Measurements from ENCODE around the gene CD300C. TPM values are rescaled to one million over a fixed set of nuclear protein-coding genes. Genes with fewer than 3 reads are reported as not detected.

Gene CD300C
- total RNA-seq, 1 experiment from 2014 or later: not detected

DNA sequence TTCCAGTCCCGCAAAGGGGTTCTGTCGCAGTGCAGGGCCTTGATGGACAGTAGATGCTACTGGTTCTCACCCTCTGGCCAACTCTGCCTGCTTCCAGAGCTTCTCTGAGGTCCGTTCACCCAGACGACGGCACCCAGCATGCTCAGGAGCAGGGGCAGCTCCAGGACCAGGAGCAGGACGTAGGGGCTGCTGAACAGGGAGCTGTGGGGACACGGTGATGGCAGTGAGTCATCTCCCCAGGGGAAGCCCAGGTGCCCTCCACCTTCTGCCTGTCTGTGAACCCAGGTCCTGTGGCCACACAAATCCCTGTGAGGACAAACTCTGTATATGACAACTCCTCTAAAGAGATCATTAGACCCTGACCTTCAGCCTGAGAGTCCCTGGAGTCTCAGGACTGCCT, 3.4 kb upstream of the CD300C start:
- Mint-ChIP-seq H3K9me3 (no peaks in the 10 kb centered on the region), H3K4me3 (no peak overlapping the region), H3K27me3 (ENCODE audit: low read depth) (peaks cover 8% of the 10 kb centered on the region), H3K4me1 (no peaks in the 10 kb centered on the region), H3K27ac (no peak overlapping the region), H3K36me3 (no peaks in the 10 kb centered on the region)
- CTCF ChIA-PET: interaction anchor here (1.0 kb wide), 2 partner anchors 17 to 170 kb away, joined by 3 read pairs; no protein-coding TSS in a partner anchor
- ATAC-seq (no peak), DNase-seq (ENCODE audit: low spot score) (no peak)
- POLR2A ChIA-PET: no interaction called here
- TF ChIP-seq, protein P1, sequence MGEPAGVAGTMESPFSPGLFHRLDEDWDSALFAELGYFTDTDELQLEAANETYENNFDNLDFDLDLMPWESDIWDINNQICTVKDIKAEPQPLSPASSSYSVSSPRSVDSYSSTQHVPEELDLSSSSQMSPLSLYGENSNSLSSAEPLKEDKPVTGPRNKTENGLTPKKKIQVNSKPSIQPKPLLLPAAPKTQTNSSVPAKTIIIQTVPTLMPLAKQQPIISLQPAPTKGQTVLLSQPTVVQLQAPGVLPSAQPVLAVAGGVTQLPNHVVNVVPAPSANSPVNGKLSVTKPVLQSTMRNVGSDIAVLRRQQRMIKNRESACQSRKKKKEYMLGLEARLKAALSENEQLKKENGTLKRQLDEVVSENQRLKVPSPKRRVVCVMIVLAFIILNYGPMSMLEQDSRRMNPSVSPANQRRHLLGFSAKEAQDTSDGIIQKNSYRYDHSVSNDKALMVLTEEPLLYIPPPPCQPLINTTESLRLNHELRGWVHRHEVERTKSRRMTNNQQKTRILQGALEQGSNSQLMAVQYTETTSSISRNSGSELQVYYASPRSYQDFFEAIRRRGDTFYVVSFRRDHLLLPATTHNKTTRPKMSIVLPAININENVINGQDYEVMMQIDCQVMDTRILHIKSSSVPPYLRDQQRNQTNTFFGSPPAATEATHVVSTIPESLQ (CRISPR knock-in tag; IDR thresholded peaks at IDR 0.05): no peak
- TF ChIP-seq, protein P2, sequence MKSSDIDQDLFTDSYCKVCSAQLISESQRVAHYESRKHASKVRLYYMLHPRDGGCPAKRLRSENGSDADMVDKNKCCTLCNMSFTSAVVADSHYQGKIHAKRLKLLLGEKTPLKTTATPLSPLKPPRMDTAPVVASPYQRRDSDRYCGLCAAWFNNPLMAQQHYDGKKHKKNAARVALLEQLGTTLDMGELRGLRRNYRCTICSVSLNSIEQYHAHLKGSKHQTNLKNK (CRISPR knock-in tag; IDR thresholded peaks at IDR 0.05): no peak
- TF ChIP-seq ETV6 (CRISPR knock-in tag; IDR thresholded peaks at IDR 0.05) (no peak), PRRX2 (CRISPR knock-in tag; IDR thresholded peaks at IDR 0.05) (no peak), ESRRA (CRISPR knock-in tag; IDR thresholded peaks at IDR 0.05; ENCODE audit: borderline replicate concordance) (no peak), CBFB (CRISPR knock-in tag; IDR thresholded peaks at IDR 0.05; ENCODE audit: low read depth) (no peak), ZNF232 (CRISPR knock-in tag; IDR thresholded peaks at IDR 0.05) (no peak), GRHL2 (CRISPR knock-in tag; IDR thresholded peaks at IDR 0.05; ENCODE audit: insufficient replicate concordance, severe bottlenecking) (no peak)
- TF ChIP-seq, protein P3, sequence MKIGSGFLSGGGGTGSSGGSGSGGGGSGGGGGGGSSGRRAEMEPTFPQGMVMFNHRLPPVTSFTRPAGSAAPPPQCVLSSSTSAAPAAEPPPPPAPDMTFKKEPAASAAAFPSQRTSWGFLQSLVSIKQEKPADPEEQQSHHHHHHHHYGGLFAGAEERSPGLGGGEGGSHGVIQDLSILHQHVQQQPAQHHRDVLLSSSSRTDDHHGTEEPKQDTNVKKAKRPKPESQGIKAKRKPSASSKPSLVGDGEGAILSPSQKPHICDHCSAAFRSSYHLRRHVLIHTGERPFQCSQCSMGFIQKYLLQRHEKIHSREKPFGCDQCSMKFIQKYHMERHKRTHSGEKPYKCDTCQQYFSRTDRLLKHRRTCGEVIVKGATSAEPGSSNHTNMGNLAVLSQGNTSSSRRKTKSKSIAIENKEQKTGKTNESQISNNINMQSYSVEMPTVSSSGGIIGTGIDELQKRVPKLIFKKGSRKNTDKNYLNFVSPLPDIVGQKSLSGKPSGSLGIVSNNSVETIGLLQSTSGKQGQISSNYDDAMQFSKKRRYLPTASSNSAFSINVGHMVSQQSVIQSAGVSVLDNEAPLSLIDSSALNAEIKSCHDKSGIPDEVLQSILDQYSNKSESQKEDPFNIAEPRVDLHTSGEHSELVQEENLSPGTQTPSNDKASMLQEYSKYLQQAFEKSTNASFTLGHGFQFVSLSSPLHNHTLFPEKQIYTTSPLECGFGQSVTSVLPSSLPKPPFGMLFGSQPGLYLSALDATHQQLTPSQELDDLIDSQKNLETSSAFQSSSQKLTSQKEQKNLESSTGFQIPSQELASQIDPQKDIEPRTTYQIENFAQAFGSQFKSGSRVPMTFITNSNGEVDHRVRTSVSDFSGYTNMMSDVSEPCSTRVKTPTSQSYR (CRISPR knock-in tag; IDR thresholded peaks at IDR 0.05): no peak

DNA sequence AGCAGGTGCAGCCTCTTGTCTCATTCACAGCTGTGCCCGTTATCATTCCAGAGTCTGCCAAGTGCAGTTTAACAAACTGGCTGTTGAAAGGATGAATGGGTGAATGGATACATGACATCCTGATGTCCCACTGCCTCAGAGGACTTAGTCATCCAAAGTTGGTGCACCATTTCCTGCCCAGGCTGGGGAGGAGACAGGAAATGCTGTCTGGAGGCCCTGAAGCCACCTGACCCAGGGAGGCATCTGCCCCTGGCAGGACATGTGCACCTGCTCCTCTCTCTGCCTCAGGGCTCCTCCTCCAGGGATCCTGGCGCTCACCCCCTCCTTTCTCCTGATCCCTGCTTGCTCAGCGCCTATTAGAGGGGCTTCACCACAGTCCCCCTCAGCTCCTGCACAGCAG, 1.8 kb upstream of the CD300C start:
- Mint-ChIP-seq H3K36me3 (no peaks in the 10 kb centered on the region), H3K4me1 (no peaks in the 10 kb centered on the region), H3K9me3 (no peaks in the 10 kb centered on the region), H3K27ac (no peak overlapping the region), H3K27me3 (ENCODE audit: low read depth) (peaks cover 3% of the 10 kb centered on the region; the same call in 1 of the 2 replicates), H3K4me3 (no peak overlapping the region)
- DNase-seq (ENCODE audit: low spot score) (no peak), ATAC-seq (no peak)
- POLR2A ChIA-PET: no interaction called here
- CTCF ChIA-PET: no interaction called here
- no peak for TF ChIP-seq NFE2L1 (CRISPR knock-in tag; IDR thresholded peaks at IDR 0.05)

DNA sequence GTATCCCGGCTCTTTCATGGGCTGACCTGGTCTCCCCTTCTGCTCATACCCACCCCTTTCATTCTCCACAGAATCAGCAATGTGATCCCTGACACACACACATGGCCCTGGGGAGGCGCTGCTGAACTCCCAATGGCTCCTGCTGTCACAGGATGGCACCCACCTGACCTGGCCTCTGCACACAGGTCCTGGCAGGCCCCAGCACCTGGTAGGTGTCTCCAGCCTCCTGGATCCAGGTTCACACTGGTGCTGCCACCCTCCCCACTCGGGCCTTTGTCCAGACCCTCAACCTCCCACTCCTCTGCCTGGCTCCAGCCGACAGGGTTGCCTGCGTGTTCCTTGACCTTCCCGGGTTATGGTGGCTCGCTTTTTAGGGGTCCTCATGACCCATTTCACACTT, 1.3 kb upstream of the CD300C start:
- Mint-ChIP-seq H3K27me3 (ENCODE audit: low read depth) (no peaks in the 10 kb centered on the region), H3K9me3 (no peaks in the 10 kb centered on the region), H3K27ac (no peak overlapping the region), H3K4me1 (no peaks in the 10 kb centered on the region), H3K36me3 (no peaks in the 10 kb centered on the region), H3K4me3 (no peak overlapping the region)
- POLR2A ChIA-PET: no interaction called here
- CTCF ChIA-PET: no interaction called here
- ATAC-seq (no peak), DNase-seq (ENCODE audit: low spot score) (no peak)
- no peak for TF ChIP-seq KAT7 (CRISPR knock-in tag; IDR thresholded peaks at IDR 0.05; ENCODE audit: borderline replicate concordance)
- TF ChIP-seq, protein P1 (CRISPR knock-in tag; IDR thresholded peaks at IDR 0.05): no peak
- TF ChIP-seq, protein P4, sequence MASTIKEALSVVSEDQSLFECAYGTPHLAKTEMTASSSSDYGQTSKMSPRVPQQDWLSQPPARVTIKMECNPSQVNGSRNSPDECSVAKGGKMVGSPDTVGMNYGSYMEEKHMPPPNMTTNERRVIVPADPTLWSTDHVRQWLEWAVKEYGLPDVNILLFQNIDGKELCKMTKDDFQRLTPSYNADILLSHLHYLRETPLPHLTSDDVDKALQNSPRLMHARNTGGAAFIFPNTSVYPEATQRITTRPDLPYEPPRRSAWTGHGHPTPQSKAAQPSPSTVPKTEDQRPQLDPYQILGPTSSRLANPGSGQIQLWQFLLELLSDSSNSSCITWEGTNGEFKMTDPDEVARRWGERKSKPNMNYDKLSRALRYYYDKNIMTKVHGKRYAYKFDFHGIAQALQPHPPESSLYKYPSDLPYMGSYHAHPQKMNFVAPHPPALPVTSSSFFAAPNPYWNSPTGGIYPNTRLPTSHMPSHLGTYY (CRISPR knock-in tag; IDR thresholded peaks at IDR 0.05): no peak
- TF ChIP-seq ZNF671 (CRISPR knock-in tag; IDR thresholded peaks at IDR 0.05): no peak
- TF ChIP-seq, protein P5, sequence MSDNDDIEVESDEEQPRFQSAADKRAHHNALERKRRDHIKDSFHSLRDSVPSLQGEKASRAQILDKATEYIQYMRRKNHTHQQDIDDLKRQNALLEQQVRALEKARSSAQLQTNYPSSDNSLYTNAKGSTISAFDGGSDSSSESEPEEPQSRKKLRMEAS (CRISPR knock-in tag; IDR thresholded peaks at IDR 0.05): no peak
- TF ChIP-seq, protein P3 (CRISPR knock-in tag; IDR thresholded peaks at IDR 0.05): no peak
- TF ChIP-seq, protein P6, sequence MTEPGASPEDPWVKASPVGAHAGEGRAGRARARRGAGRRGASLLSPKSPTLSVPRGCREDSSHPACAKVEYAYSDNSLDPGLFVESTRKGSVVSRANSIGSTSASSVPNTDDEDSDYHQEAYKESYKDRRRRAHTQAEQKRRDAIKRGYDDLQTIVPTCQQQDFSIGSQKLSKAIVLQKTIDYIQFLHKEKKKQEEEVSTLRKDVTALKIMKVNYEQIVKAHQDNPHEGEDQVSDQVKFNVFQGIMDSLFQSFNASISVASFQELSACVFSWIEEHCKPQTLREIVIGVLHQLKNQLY (CRISPR knock-in tag; IDR thresholded peaks at IDR 0.05): no peak
- TF ChIP-seq ATF1 (CRISPR knock-in tag; IDR thresholded peaks at IDR 0.05): no peak
- TF ChIP-seq GABPB1 (CRISPR knock-in tag; IDR thresholded peaks at IDR 0.05): no peak
- TF ChIP-seq CREM (CRISPR knock-in tag; IDR thresholded peaks at IDR 0.05): no peak

Data from WTC11 (cell line).